PFSK-1 (cell line): ENCODE data around the gene MANSC1.

Experiments
- FOXP2 ChIP-seq: optimal IDR thresholded peaks from 2 replicates; pipeline ENCODE3; 2011; ENCODE audit warnings: borderline replicate concordance, control low read depth, inconsistent platforms; ENCODE audit not compliant: insufficient read depth; ENCODE audit errors: extremely low read length, extremely low read depth
- POLR2AphosphoS5 ChIP-seq: IDR thresholded peaks from 2 replicates; pipeline ENCODE4 v1.6.1; 2012; ENCODE audit warnings: low read depth, mild to moderate bottlenecking, control low read depth, low read length, moderate library complexity
- REST ChIP-seq, 2 experiments: IDR thresholded peaks; 2 replicates each; pipeline versions ENCODE4 v1.6.1 to v1.8.0; 2011 to 2012; ENCODE audit warnings: low read depth in 2 of 2, low read length in 2 of 2, control low read depth in 1 of 2, inconsistent platforms in 1 of 2, mild to moderate bottlenecking in 1 of 2, moderate library complexity in 1 of 2; ENCODE audit not compliant: insufficient read depth in 1 of 2
- SIN3A ChIP-seq: IDR thresholded peaks from 2 replicates; pipeline ENCODE4 v1.6.1; 2012; ENCODE audit warnings: mild to moderate bottlenecking, low read length, moderate library complexity, borderline replicate concordance; ENCODE audit not compliant: insufficient read depth
- TAF1 ChIP-seq: IDR thresholded peaks from 2 replicates; pipeline ENCODE4 v1.6.1; 2012; ENCODE audit warnings: low read length, control low read depth, borderline replicate concordance; ENCODE audit not compliant: insufficient read depth

MANSC1 gene

GRCh38 chr12:12353807-12354206, 3.8 kb upstream of the MANSC1 start:
- no peak for TF ChIP-seq POLR2AphosphoS5
- no peak for TF ChIP-seq TAF1
- TF ChIP-seq FOXP2 = no peak
- no peak for TF ChIP-seq REST (IDR thresholded peaks at IDR 0.05; ENCODE audit: insufficient read depth in 1 of 2, low read depth in 2 of 2, low read length in 2 of 2)
- no peak for TF ChIP-seq SIN3A

GRCh38 chr12:12353276-12353675, 3.2 kb upstream of the MANSC1 start:
- TF ChIP-seq REST (IDR thresholded peaks at IDR 0.05; ENCODE audit: insufficient read depth in 1 of 2, low read depth in 2 of 2, low read length in 2 of 2) (no peak), FOXP2 (no peak), SIN3A (no peak), TAF1 (no peak), POLR2AphosphoS5 (no peak)

- TF ChIP-seq TAF1 (no peak), POLR2AphosphoS5 (no peak), REST (IDR thresholded peaks at IDR 0.05; ENCODE audit: insufficient read depth in 1 of 2, low read depth in 2 of 2, low read length in 2 of 2) (no peak), SIN3A (no peak), FOXP2 (no peak)
Measured at GRCh38 chr12:12350868-12351463, 924 bp upstream of the MANSC1 start.

GRCh38 chr12:12338527-12339168, 11.4 kb downstream of the MANSC1 start:
- TF ChIP-seq POLR2AphosphoS5 (no peak), FOXP2 (no peak), TAF1 (no peak), SIN3A (no peak)

- TF ChIP-seq SIN3A = no peak
Measured at GRCh38 chr12:12336511-12336910, 13.5 kb downstream of the MANSC1 start.

- TF ChIP-seq SIN3A = no peak
- TF ChIP-seq TAF1 = no peak
Measured at GRCh38 chr12:12336049-12336411, 14.0 kb downstream of the MANSC1 start.

GRCh38 chr12:12334367-12335040, 15.5 kb downstream of the MANSC1 start:
- TF ChIP-seq TAF1 (no peak), POLR2AphosphoS5 (no peak), SIN3A (no peak), FOXP2 (no peak)
